ENCODE results near the gene ACTR3. TPM values are rescaled to one million over a fixed set of nuclear protein-coding genes. Genes with fewer than 3 reads are reported as not detected.

The ACTR3 gene
- total and polyA plus RNA-seq, 3 donors from 2014 or later, result 106 to 180 (median 114) TPM

DNA sequence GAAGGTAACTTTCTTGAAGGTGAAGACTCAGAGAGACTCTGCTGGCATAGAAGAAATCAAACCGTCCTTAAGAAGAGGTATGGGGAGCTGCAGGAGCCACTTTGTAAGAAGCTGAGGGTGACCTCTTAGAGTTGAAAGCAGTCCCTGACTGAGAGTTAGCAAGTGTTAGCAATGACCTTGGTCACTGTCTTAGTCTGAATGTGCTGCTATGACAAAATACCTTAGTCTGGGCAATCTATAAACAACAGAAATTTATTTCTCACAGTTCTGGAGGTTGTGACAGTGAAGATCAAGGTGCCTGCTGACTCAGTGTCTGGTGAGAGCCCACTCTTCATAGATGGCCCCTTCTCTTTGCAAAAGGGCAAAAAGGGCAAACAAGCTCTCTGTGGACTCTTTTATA is 35.7 kb upstream of the ACTR3 start:
- no peaks in the 10 kb centered on the region for H3K9me3 ChIP-seq
- TF ChIP-seq, protein P1, sequence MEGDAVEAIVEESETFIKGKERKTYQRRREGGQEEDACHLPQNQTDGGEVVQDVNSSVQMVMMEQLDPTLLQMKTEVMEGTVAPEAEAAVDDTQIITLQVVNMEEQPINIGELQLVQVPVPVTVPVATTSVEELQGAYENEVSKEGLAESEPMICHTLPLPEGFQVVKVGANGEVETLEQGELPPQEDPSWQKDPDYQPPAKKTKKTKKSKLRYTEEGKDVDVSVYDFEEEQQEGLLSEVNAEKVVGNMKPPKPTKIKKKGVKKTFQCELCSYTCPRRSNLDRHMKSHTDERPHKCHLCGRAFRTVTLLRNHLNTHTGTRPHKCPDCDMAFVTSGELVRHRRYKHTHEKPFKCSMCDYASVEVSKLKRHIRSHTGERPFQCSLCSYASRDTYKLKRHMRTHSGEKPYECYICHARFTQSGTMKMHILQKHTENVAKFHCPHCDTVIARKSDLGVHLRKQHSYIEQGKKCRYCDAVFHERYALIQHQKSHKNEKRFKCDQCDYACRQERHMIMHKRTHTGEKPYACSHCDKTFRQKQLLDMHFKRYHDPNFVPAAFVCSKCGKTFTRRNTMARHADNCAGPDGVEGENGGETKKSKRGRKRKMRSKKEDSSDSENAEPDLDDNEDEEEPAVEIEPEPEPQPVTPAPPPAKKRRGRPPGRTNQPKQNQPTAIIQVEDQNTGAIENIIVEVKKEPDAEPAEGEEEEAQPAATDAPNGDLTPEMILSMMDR (IDR thresholded peaks at IDR 0.05), result no peak
- no peak for TF ChIP-seq POLR2A (IDR thresholded peaks at IDR 0.05)
- no peaks in the 10 kb centered on the region for H3K36me3 ChIP-seq (ENCODE audit: low read depth, missing control alignments)
- 87 to 100% methylated on average over 1 of the region's 1 CpG for WGBS, 2 donors
- DNase-seq, result no peak
- no peak overlapping the region for H3K27ac ChIP-seq
- H3K27me3 ChIP-seq, result no peaks in the 10 kb centered on the region
- H3K4me1 ChIP-seq, result no peaks in the 10 kb centered on the region
- intact Hi-C loops (cut with DNase I; ENCODE audit: low total_unique reads), result no loop called here
- H3K4me3 ChIP-seq, result no peak overlapping the region

DNA sequence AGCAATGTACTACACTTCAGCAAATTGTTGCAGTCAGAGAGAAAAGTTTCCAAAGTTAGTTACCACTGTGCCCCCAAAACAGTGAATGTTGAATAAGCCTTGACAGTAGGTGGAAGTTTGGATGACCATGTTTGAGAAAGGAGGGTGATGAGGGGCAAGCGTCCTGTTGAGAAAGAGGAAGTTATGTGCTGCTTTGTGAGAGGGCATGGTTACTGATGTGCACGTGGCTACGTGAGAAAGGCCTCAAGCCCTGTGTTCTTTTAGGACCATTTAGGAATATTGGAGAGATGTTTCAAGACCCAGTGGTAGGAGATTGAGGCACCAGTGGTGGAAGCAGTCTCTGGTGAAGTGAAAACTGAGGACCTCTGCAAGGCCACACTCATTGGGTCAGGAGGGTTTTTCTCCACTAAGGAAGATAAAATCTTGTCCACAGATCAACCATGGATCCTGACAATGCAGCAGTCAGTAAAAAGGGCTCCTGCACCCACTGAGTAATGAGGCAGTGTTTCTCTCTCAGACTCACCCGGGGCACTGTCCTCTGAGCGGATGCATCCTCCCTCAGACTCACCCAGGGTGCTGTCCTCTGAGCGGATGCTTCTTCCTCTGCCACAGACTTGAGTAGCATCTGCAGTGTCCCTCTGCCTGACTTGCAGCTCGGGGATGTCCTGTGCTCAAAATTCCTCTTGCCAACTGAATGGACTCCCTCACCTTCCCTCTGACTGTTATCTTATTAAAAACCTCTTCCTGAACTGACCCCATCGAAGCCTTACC is 34.7 kb upstream of the ACTR3 start:
- Histone ChIP-seq H3K4me3 (no peak overlapping the region), H3K4me1 (no peaks in the 10 kb centered on the region), H3K9me3 (no peaks in the 10 kb centered on the region), H3K27me3 (no peaks in the 10 kb centered on the region), H3K27ac (no peak overlapping the region), H3K36me3 (ENCODE audit: low read depth, missing control alignments) (no peaks in the 10 kb centered on the region)
- no peak for DNase-seq
- TF ChIP-seq, protein P1 (IDR thresholded peaks at IDR 0.05), result no peak
- no peak for TF ChIP-seq POLR2A (IDR thresholded peaks at IDR 0.05)
- intact Hi-C loops (cut with DNase I; ENCODE audit: low total_unique reads), result no loop called here
- WGBS, 2 donors, result 78 to 89% methylated on average over 8 of the region's 8 CpGs

DNA sequence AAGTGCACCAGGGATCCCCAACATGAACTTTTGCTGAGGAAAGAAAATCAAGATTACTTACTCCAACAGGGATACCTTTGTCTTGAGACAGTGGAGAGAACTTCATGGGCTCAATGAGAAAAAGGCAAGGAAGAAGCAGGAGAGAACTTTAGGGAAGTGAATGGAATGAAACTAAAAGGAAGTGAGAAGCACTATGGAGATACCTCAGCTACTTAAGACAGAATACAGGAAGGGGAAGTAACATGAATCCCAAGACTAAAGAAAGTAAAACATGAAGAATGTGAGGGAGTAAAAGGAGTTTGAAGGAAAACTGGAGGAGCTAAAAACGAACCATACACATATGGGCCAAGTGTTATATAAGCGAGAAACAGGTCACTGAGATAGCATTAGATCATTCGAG is 32.4 kb upstream of the ACTR3 start:
- Histone ChIP-seq H3K4me1 (no peaks in the 10 kb centered on the region), H3K27ac (no peak overlapping the region), H3K9me3 (no peaks in the 10 kb centered on the region), H3K4me3 (no peak overlapping the region), H3K27me3 (no peaks in the 10 kb centered on the region), H3K36me3 (ENCODE audit: low read depth, missing control alignments) (no peaks in the 10 kb centered on the region)
- intact Hi-C loops (cut with DNase I; ENCODE audit: low total_unique reads), result no loop called here
- WGBS, 2 donors, result 57 to 71% methylated on average over 3 of the region's 3 CpGs
- TF ChIP-seq, protein P1 (IDR thresholded peaks at IDR 0.05), result no peak
- TF ChIP-seq POLR2A (IDR thresholded peaks at IDR 0.05), result no peak
- DNase-seq, result no peak

DNA sequence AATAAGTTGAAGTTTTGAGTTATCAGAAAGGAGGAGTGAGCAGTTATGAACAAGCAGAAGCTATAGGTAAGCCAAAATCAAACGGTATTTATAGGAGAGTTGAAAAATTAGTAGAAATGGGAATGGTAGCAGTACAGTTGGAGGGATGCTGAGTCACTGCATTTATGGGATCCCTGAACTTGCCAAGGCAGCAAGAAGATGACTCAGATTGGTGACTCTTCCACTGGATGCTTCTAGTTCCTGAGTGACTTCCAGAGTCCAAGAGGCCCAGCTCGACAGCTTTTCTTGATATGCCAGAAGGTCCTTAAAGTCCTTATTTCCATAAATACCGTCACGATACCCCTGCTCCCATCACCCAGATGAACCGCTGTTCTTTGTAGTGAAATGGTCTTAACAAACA is 31.1 kb upstream of the ACTR3 start:
- intact Hi-C loops (cut with DNase I; ENCODE audit: low total_unique reads), result no loop called here

More for the DNA sequence above, 31.1 kb upstream of the ACTR3 start:
- Histone ChIP-seq H3K4me1 (no peaks in the 10 kb centered on the region), H3K36me3 (ENCODE audit: low read depth, missing control alignments) (no peaks in the 10 kb centered on the region), H3K27ac (no peak overlapping the region), H3K9me3 (no peaks in the 10 kb centered on the region), H3K27me3 (no peaks in the 10 kb centered on the region), H3K4me3 (no peak overlapping the region)
- TF ChIP-seq, protein P1 (IDR thresholded peaks at IDR 0.05), result no peak
- no peak for TF ChIP-seq POLR2A (IDR thresholded peaks at IDR 0.05)
- no peak for DNase-seq
- 90 to 94% methylated on average over 5 of the region's 5 CpGs for WGBS, 2 donors

Measured in testis (tissue), 3 donors.